Measurements from ENCODE around the gene PHTF1. TPM values are rescaled to one million over a fixed set of nuclear protein-coding genes. Genes with fewer than 3 reads are reported as not detected.

PHTF1 gene
- total and polyA plus RNA-seq, 10 of the 15 experiments (the other 5 are each of a cell fraction or from before 2014, with no cell fraction given) = 7.8 to 37.6 (median 24.1) TPM

DNA sequence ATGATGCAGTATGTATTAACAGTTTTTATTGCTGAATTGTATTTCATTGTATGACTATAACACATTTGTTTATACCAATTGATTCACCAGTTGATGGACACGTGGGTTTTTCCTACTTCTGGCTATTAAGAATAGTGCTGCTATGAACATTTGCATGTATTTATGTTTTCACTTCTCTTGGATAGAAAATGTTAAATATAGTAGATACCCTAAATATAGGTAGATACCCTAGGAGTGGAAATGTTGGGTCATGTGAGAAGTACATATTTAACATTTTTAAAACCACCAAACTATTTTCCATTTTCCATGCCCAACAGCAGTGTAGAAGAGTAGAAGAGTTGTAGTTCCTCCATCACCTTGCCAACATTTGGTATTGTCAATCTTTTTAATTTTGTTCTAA, 7.8 kb downstream of the PHTF1 start:
- FAIRE-seq = no peak

More for the DNA sequence above, 7.8 kb downstream of the PHTF1 start:
- H3K4me1 ChIP-seq (ENCODE audit: control insufficient read depth, insufficient read depth, low read length) = peaks cover 4% of the 10 kb centered on the region; the same call in 1 of the 2 replicates
- no TSS peak for BruUV-seq (replicated peaks)
- DNase-seq (ENCODE audit: low read depth, low spot score) = no peak
- ChIA-PET CTCF (interaction anchor here (1.0 kb wide), 1 partner anchor 10 kb away, joined by 3 read pairs; no protein-coding TSS in a partner anchor), POLR2A (interaction anchor here (0.6 kb wide), 1 partner anchor 8 kb away, joined by 6 read pairs; no protein-coding TSS in a partner anchor), RAD21 (ENCODE audit: unreplicated experiment) (no interaction called here), SMC1A (ENCODE audit: uncharacterized antibody, unreplicated experiment) (interaction anchor here (0.6 to 1.4 kb wide), 3 partner anchors 11 to 82 kb away, joined by 3 read pairs; no protein-coding TSS in a partner anchor)
- peaks cover 0 to 6% of the 10 kb centered on the region in 2 experiments; a peak in 2 of 4 replicates for H3K36me3 ChIP-seq (ENCODE audit: control insufficient read depth in 2 of 2, insufficient read depth in 2 of 2, low read length in 1 of 2)
- H3K9ac ChIP-seq (ENCODE audit: control insufficient read depth, insufficient read depth, low read length) = no peak overlapping the region
- intact Hi-C loops (cut with micrococcal nuclease; ENCODE audit: unreplicated experiment) = loop anchor here (10.0 kb wide), 1 partner anchor 153 kb away; the partner anchor contains the start of genes AP4B1 and DCLRE1B
- no peaks in the 10 kb centered on the region for H3K27me3 ChIP-seq (replicated peaks in 1 of 2; ENCODE audit: control insufficient read depth in 2 of 2, insufficient read depth in 2 of 2, low read length in 1 of 2)
- H3K79me2 ChIP-seq (ENCODE audit: control insufficient read depth, insufficient read depth, low read length) = peaks cover 8% of the 10 kb centered on the region
- H4K20me1 ChIP-seq (ENCODE audit: control insufficient read depth, insufficient read depth) = no peaks in the 10 kb centered on the region
- WGBS (ENCODE audit: insufficient coverage, insufficient replicate concordance, low lambda C conversion rate, missing lambda C conversion rate) = 71% methylated on average over 1 of the region's 1 CpG
- in situ Hi-C loops (cut with MboI) = no loop called here
- no peaks in the 10 kb centered on the region for H3K9me3 ChIP-seq (replicated peaks; ENCODE audit: control insufficient read depth, insufficient read depth, low read length)
- no peak for ATAC-seq
- H3K4me2 ChIP-seq (ENCODE audit: control insufficient read depth, insufficient read depth) = 0 out of 2 replicates have a peak overlapping the region, but pooled peaks have one; percentile 3
- no peak for TF ChIP-seq RB1 (IDR thresholded peaks at IDR 0.05; ENCODE audit: borderline replicate concordance)
- no peak for TF ChIP-seq RFX5 (IDR thresholded peaks at IDR 0.05; ENCODE audit: low read depth, low read length)
- TF ChIP-seq MYB (IDR thresholded peaks at IDR 0.05; ENCODE audit: borderline replicate concordance, low read depth, low read length) = no peak
- no peak for TF ChIP-seq MEF2A (IDR thresholded peaks at IDR 0.05; ENCODE audit: insufficient read depth, low read depth, low read length)
- TF ChIP-seq EP300 (IDR thresholded peaks at IDR 0.05; ENCODE audit: borderline replicate concordance in 1 of 2, control insufficient read depth in 1 of 2, low read depth in 2 of 2, low read length in 2 of 2) = no peak
- TF ChIP-seq CHD4 (IDR thresholded peaks at IDR 0.05) = no peak
- TF ChIP-seq ZNF274 (IDR thresholded peaks at IDR 0.05; ENCODE audit: insufficient read depth, insufficient read length) = no peak
- TF ChIP-seq, protein P1, sequence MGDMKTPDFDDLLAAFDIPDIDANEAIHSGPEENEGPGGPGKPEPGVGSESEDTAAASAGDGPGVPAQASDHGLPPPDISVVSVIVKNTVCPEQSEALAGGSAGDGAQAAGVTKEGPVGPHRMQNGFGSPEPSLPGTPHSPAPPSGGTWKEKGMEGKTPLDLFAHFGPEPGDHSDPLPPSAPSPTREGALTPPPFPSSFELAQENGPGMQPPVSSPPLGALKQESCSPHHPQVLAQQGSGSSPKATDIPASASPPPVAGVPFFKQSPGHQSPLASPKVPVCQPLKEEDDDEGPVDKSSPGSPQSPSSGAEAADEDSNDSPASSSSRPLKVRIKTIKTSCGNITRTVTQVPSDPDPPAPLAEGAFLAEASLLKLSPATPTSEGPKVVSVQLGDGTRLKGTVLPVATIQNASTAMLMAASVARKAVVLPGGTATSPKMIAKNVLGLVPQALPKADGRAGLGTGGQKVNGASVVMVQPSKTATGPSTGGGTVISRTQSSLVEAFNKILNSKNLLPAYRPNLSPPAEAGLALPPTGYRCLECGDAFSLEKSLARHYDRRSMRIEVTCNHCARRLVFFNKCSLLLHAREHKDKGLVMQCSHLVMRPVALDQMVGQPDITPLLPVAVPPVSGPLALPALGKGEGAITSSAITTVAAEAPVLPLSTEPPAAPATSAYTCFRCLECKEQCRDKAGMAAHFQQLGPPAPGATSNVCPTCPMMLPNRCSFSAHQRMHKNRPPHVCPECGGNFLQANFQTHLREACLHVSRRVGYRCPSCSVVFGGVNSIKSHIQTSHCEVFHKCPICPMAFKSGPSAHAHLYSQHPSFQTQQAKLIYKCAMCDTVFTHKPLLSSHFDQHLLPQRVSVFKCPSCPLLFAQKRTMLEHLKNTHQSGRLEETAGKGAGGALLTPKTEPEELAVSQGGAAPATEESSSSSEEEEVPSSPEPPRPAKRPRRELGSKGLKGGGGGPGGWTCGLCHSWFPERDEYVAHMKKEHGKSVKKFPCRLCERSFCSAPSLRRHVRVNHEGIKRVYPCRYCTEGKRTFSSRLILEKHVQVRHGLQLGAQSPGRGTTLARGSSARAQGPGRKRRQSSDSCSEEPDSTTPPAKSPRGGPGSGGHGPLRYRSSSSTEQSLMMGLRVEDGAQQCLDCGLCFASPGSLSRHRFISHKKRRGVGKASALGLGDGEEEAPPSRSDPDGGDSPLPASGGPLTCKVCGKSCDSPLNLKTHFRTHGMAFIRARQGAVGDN (IDR thresholded peaks at IDR 0.05) = no peak
- TF ChIP-seq, protein P2, sequence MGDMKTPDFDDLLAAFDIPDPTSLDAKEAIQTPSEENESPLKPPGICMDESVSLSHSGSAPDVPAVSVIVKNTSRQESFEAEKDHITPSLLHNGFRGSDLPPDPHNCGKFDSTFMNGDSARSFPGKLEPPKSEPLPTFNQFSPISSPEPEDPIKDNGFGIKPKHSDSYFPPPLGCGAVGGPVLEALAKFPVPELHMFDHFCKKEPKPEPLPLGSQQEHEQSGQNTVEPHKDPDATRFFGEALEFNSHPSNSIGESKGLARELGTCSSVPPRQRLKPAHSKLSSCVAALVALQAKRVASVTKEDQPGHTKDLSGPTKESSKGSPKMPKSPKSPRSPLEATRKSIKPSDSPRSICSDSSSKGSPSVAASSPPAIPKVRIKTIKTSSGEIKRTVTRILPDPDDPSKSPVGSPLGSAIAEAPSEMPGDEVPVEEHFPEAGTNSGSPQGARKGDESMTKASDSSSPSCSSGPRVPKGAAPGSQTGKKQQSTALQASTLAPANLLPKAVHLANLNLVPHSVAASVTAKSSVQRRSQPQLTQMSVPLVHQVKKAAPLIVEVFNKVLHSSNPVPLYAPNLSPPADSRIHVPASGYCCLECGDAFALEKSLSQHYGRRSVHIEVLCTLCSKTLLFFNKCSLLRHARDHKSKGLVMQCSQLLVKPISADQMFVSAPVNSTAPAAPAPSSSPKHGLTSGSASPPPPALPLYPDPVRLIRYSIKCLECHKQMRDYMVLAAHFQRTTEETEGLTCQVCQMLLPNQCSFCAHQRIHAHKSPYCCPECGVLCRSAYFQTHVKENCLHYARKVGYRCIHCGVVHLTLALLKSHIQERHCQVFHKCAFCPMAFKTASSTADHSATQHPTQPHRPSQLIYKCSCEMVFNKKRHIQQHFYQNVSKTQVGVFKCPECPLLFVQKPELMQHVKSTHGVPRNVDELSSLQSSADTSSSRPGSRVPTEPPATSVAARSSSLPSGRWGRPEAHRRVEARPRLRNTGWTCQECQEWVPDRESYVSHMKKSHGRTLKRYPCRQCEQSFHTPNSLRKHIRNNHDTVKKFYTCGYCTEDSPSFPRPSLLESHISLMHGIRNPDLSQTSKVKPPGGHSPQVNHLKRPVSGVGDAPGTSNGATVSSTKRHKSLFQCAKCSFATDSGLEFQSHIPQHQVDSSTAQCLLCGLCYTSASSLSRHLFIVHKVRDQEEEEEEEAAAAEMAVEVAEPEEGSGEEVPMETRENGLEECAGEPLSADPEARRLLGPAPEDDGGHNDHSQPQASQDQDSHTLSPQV (IDR thresholded peaks at IDR 0.05) = no peak
- TF ChIP-seq DPF2 (IDR thresholded peaks at IDR 0.05) = no peak
- no peak for TF ChIP-seq FOXK2 (IDR thresholded peaks at IDR 0.05)
- TF ChIP-seq MTA3 (IDR thresholded peaks at IDR 0.05; ENCODE audit: borderline replicate concordance, low read length) = no peak
- TF ChIP-seq TAF1 (IDR thresholded peaks at IDR 0.05; ENCODE audit: borderline replicate concordance, low read depth, low read length) = no peak
- no peak for TF ChIP-seq PAX8 (IDR thresholded peaks at IDR 0.05)
- TF ChIP-seq HDAC6 (IDR thresholded peaks at IDR 0.05; ENCODE audit: unreplicated experiment) = no peak
- TF ChIP-seq CEBPB (IDR thresholded peaks at IDR 0.05; ENCODE audit: borderline replicate concordance in 1 of 2, low read depth in 2 of 2, low read length in 2 of 2) = no peak
- no peak for TF ChIP-seq HDGF (IDR thresholded peaks at IDR 0.05)
- H2AFZ ChIP-seq (ENCODE audit: control insufficient read depth, low read depth, low read length) = no peak overlapping the region
- no peak overlapping the region for H3K27ac ChIP-seq (ENCODE audit: control insufficient read depth, insufficient read depth)
- no peak overlapping the region for H3K4me3 ChIP-seq
